Upper lobe of right lung (tissue), 1 donor: ENCODE results near the gene ZNF689. TPM values are rescaled to one million over a fixed set of nuclear protein-coding genes. Genes with fewer than 3 reads are reported as not detected.
A peak's percentile ranks its signal among the peaks of the same experiment; 100 is the strongest.

Source experiments
- ATAC-seq: fragments of 200-7000 bp; cut with Tn5 transposase; one replicate; pipeline ENCODE4 v1.9.1; 2020; ENCODE audit warnings: mild to moderate bottlenecking, moderate library complexity
- DNase-seq: peaks from one replicate; pipeline ENCODE4 v3.0.0-alpha.2; 2020
- H3K27ac ChIP-seq: fragments of 200-600 bp; one replicate; pipeline ENCODE4 v1.8.0; 2022
- H3K27me3 ChIP-seq: fragments of 200-600 bp; one replicate; pipeline ENCODE4 v1.8.0; 2022; ENCODE audit warnings: mild to moderate bottlenecking
- H3K36me3 ChIP-seq: fragments of 200-600 bp; one replicate; pipeline ENCODE4 v1.8.0; 2022
- H3K4me1 ChIP-seq: fragments of 200-600 bp; one replicate; pipeline ENCODE4 v1.8.0; 2022
- H3K4me3 ChIP-seq: fragments of 200-600 bp; one replicate; pipeline ENCODE4 v1.8.0; 2022; ENCODE audit warnings: mild to moderate bottlenecking
- H3K9me3 ChIP-seq: fragments of 200-600 bp; one replicate; pipeline ENCODE4 v1.8.0; 2022
- intact Hi-C: fragments of 100-400 bp; cut with DNase I; formaldehyde crosslinking; loops from one replicate; pipeline ENCODE4 v1.11.0; 2022
- total RNA-seq: library from RNA; stranded (reverse); fragmentation: NEBNext Ultra II Directional; extraction: Animal tissue kit (Norgen Biotek cat#: 25700); gene quantifications from one replicate; pipeline ENCODE4 v1.2.1, GENCODE V29; 2021
- TF ChIP-seq, protein P1 (sequence below): fragments of 200-600 bp; IDR thresholded peaks from one replicate; pipeline ENCODE4 v1.8.0; 2022; ENCODE audit warnings: antibody characterized with exemption
- donor health status: DM: no; HTN: yes; CAD: no; lungs with severe emphysema.

ZNF689 gene
- total RNA-seq, 1 donor from 2014 or later, result 7.2 TPM

DNA sequence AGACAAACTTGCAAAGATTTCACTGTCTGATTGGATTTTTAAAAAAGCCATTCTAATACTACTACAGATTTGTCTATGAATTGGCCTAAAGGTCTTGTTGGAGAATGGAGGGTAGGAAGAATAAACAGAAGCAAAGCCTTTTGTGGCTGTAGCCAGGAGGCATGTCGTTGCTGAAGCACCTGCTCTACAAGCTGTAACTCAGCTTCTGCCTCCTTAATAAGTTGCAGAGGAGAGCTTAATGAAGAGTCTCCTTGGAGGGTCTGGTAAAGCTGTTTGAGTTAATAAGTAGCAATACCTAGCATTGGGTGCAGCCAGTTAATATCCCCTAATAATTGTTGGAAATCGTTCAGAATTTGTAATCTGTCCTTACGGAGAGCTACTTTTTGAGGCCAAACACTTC lies 10.0 kb upstream of the ZNF689 start:
- intact Hi-C loops, result no loop called here
- H3K4me3 ChIP-seq, result no peak overlapping the region
- TF ChIP-seq, protein P1, sequence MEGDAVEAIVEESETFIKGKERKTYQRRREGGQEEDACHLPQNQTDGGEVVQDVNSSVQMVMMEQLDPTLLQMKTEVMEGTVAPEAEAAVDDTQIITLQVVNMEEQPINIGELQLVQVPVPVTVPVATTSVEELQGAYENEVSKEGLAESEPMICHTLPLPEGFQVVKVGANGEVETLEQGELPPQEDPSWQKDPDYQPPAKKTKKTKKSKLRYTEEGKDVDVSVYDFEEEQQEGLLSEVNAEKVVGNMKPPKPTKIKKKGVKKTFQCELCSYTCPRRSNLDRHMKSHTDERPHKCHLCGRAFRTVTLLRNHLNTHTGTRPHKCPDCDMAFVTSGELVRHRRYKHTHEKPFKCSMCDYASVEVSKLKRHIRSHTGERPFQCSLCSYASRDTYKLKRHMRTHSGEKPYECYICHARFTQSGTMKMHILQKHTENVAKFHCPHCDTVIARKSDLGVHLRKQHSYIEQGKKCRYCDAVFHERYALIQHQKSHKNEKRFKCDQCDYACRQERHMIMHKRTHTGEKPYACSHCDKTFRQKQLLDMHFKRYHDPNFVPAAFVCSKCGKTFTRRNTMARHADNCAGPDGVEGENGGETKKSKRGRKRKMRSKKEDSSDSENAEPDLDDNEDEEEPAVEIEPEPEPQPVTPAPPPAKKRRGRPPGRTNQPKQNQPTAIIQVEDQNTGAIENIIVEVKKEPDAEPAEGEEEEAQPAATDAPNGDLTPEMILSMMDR, result no peak
- no peaks in the 10 kb centered on the region for H3K4me1 ChIP-seq
- no peak overlapping the region for H3K27ac ChIP-seq
- no peaks in the 10 kb centered on the region for H3K36me3 ChIP-seq
- H3K9me3 ChIP-seq, result no peaks in the 10 kb centered on the region
- ATAC-seq, result no peak
- no peak for DNase-seq
- H3K27me3 ChIP-seq, result no peaks in the 10 kb centered on the region

DNA sequence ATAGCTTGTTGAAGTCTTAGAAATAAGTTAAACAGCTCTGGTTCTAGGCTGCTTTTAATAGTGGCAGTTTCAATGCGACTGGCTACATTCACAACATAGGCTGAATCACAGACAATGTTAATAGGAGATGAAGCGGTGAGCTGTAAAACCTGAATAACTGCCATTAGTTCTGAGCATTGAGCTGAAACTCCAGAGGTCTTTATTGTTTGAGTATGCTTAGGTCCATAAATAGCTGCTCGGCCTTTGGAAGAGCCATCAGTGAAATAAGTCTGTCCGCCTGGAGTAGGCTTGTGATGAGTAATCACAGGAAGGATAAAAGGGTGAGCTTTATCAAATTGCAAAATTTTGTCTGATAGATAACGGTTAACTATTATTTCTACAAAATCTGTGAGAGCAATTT lies 9.4 kb upstream of the ZNF689 start:
- DNase-seq, result no peak
- Histone ChIP-seq H3K27me3 (no peaks in the 10 kb centered on the region), H3K9me3 (no peaks in the 10 kb centered on the region), H3K27ac (no peak overlapping the region), H3K36me3 (no peaks in the 10 kb centered on the region), H3K4me3 (no peak overlapping the region), H3K4me1 (no peaks in the 10 kb centered on the region)
- intact Hi-C loops, result no loop called here
- TF ChIP-seq, protein P1, result no peak
- no peak for ATAC-seq

DNA sequence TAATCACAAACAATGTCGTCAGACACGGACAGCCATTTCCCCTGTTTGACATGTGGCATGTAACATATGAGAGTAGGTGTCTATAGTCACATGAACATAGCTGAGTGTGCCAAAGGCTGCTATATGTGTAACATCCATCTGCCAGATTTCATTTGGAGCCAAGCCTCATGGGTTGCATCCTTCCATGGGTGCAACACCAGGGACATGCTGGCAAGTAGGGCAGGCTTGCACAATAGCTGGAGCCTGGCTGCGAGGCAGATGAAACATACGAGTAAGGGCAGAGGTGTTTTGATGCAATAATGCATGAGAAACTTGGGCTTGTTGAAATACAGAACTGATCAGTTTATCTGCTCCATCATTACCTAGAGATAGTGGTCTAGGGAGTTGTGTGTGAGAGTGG lies 9.0 kb upstream of the ZNF689 start:
- no peak for DNase-seq
- Histone ChIP-seq H3K27me3 (no peaks in the 10 kb centered on the region), H3K36me3 (no peaks in the 10 kb centered on the region), H3K9me3 (no peaks in the 10 kb centered on the region), H3K4me1 (no peaks in the 10 kb centered on the region), H3K4me3 (no peak overlapping the region), H3K27ac (no peak overlapping the region)
- TF ChIP-seq, protein P1, result no peak
- intact Hi-C loops, result no loop called here
- ATAC-seq, result no peak

DNA sequence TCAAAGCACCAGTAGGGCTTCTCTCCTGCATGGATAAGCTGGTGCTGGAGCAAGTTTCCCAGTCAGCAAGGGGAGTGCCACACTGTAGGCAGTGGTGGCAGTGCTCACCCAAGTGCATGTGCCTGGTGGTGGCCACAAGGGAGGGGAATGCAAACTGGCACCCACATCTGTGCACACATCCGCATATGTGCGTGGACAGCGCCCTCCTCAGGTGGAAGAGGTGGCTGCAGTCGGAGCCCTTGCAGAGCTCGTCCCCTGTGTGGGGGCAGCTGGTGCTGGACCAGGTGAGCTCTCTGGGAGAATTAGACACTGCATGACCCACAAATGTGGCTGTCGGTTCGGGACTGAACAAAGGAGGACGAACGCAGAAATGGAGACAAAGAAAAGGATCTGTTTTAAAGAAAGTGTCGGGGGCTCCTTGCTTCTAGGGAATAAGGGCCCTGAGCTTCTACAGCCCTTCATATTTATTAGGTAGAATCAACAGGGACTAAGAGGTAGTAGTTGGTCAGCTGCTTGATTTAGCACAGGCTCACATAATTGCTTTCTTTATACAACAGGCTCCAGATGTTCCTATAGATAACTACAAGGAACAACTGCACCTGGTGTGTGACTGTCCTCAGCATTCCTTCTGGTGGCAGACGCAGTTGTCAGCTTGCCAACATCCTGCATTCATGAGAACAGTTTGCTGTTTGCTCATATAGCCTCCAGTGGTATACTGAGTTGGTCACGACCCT lies 5.3 kb upstream of the ZNF689 start:
- ATAC-seq, result peak; percentile 95

DNA sequence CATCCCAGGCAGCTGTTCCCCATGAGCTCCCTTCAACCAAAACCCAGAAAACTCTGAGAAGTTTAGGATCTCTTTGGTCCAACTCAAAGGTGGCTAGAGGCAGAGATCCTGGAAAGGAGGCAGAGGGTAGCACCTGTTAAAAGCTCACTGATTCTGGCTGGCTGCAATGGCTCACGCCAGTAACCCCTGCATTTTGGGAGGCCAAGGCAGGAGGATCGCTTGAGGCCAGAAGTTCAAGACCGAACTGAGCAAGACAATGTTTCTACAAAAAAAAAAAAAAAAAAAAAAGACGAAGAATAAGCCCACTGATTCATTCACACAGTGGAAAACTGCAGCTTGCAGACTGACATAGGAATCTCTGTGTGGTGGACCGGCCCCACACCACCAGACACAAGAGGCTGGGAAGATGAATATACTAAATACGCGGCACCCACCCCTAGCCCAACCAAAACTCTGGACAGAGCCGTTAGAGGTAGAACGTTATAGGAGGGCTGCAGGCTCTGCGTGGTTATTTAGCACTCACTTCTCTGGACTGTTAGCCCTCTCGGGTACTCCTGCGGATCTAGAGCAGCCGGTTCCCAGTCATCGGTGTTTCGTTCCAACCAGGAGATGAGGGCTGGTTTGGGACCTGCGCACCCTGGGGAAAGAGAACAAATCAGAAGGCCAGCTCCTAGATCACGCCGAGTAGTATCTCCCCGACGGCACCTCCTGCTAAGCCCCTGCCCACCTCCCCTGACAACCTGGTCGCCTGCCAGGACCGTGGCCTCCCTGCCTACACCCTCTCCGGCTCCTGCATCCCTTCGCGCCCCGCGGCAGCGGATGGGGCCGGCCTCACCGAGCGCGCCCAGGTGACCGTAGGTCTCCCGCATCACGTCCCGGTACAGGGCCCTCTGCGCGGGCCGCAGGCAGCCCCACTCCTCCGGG lies 925 bp downstream of the ZNF689 start:
- Histone ChIP-seq H3K9me3 (no peaks in the 10 kb centered on the region), H3K4me1 (peaks cover 9% of the 10 kb centered on the region), H3K27ac (peak overlapping the region; percentile 99), H3K27me3 (no peaks in the 10 kb centered on the region), H3K36me3 (peaks cover 39% of the 10 kb centered on the region), H3K4me3 (peak overlapping the region; percentile 99)
- intact Hi-C loops, result no loop called here
- peak; percentile 75 for ATAC-seq
- peak; percentile 86 for DNase-seq
- TF ChIP-seq, protein P1, result no peak

More for the DNA sequence above, 5.3 kb upstream of the ZNF689 start:
- H3K27me3 ChIP-seq, result no peaks in the 10 kb centered on the region
- H3K9me3 ChIP-seq, result no peaks in the 10 kb centered on the region
- DNase-seq, result peak; percentile 87
- H3K36me3 ChIP-seq, result no peaks in the 10 kb centered on the region
- TF ChIP-seq, protein P1, result peak; percentile 52
- peaks cover 2% of the 10 kb centered on the region for H3K4me1 ChIP-seq
- intact Hi-C loops, result no loop called here
- H3K4me3 ChIP-seq, result no peak overlapping the region
- H3K27ac ChIP-seq, result no peak overlapping the region
